HG03442 (cell line): ENCODE measurements around the gene AGBL3.

Source experiments
- ATAC-seq: cut with Tn5 transposase; IDR thresholded peaks from one replicate; pipeline ENCODE4 v1.9.1; 2021; ENCODE audit warnings: mild to moderate bottlenecking, moderate library complexity; ENCODE audit not compliant: unreplicated experiment

The AGBL3 gene

DNA sequence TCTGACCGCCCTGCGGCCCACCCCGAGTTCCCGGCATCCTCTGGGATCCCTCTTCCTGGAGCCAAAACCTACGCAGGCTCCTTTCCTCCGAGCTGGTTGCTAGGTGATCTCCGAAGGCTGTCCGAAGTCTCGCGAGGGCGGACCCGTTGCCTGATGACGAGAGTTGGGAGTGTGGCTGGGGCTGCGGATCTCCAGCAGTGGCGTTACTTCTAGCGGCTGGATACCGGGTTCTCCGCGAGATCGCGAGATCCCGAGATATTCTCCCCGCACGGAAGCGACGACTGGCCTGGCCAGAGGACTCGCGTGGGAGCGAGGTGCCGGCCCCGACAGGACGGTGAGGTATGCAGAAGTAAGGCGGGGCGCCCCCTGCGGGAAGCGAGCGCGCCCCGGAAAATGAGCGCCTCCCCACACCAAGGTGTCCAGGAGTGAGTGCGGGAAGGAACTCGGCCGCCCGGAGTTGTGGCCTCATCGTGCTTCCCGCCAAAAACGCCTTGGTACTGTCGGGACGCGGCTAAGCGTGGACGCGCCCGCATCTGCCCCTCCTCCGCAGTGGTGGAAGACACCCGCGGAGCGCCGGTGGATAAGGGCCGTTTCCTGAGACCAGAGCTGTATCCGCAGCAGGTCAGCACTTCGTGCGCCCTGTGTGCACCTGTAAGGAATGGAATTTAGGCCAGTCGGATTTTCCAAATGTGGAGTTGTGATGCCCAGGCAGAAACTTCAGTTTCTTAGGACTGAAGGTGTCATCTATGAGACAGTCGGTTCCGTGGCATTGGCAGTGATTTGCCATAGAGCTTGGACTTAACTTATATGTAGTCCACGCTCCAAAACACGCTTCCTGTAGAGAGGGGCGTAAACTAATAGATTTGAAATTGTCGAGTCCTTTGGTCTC is at the start of gene AGBL3:
Gene AGBL3 (plus strand): TSS at position 146 of the 889 bp plus-strand sequence. CDS start 1,426 bp downstream, outside the sequence.
- ATAC-seq = peak; percentile 91

DNA sequence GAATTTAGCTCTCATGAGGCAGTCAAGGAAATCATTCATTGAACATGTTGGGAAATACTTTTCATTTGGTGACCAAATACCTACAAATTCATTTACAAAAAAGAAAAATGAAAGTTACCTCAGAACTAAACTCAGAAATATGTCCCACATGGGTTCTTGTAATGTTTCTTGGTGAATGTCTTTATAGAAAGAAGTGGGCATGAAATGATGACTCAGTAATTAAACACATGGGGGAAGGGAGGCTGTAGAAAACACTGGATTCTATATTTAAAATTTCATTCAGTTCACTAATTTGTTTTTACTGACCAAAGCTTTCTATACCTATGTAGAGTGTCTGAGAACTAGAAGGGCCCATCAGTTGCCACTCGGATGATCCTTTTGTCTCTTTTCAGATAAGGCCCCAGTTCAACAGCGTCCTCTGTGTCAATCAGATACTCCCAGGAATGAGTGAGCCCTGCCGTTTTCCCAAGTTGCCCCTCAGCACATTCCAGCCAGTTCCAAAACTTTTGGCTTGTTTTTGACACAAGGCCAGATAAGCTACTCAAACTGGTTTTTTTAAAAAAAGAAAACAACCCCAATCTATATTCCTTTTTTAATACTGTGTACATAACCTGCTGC is 49.3 kb upstream of the AGBL3 start:
- ATAC-seq = no peak

DNA sequence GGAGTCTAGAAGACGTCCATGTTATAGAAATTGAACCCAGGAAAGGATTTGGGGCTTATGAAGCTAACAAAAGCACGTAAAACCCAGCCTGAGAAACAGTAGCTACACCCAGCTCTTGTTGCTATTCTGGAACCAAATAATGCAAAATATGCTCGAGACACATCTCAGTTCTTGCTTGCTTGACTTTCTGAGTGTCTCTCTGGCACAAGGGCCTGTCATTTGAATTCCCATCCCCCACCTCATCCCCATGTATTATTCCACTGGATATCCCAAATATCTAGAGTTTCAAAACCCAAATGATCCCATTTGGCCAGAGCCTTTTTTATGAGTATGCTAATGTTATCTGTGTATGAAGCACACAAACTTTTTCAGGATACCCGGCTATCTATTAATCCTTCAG is 48.2 kb upstream of the AGBL3 start:
- ATAC-seq = no peak

DNA sequence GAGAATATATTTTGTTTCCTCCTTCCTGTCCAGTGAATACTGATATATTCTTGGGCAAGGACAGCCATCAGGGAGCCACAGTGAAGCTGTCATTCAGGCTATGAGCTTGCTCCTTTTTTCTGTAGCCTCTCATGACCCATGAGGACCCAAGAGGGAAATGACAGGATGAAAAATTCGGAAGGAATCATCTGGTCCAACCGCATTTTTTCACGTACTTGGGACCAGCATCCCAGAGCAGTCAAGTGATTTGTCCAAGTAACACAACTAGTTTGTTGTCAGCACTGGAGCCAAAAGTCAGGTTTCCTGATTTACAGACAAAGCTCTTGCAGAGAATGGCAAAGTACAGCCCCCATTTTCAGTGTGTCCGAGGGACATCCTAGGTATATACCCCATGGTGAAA is 47.2 kb upstream of the AGBL3 start:
- ATAC-seq = no peak

DNA sequence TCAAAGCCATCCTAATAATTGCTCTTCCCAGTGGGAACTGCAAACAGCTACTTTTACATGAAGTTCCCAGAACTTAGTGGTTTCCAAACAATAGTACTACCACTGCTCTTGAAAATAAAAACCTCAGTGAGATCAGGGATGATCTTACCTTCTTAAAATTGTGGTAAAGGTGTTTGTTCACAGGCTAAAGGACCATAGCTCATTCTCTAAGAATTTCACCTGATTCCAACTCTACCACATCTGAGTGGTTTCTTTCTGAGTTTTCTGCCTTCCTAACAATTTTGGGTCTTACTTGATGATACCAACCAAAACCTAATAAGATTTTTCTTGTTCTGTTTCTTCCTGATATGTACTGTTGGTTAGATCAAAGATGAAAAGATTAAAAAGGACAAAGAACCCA is 45.6 kb upstream of the AGBL3 start:
- no peak for ATAC-seq

DNA sequence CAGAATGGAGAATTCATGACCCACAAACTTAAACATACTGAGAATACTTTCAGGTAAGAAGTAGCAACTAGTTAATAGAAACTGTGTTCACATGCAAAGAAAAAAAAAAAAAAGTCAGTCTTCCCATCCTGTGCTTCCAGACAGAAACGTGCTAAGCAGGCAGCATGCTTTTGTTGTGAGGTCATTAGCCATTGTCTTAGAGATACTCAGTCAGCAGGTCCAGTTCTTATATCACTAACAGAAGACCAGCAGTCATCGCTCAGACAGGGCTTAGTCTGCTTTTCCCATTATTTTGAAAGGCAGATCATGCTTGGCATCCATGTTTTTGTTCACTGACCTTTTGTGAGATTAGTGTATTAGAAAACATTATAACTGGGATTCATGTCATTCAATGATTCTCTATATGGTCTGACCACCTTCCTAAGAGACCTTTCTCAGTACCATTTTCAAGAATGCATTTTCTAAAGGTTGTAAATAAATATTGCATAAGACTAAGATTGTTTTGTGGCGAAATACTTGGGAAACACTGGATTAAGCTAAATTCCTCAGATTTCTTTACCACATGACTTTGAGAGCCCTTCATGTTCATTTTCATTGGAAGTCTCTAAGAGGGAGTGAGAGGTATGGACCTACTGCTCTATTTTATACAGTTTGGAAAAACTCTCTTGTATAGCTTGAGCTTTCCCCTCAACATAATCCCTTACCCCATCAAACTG is 45.0 kb upstream of the AGBL3 start:
- ATAC-seq = no peak

DNA sequence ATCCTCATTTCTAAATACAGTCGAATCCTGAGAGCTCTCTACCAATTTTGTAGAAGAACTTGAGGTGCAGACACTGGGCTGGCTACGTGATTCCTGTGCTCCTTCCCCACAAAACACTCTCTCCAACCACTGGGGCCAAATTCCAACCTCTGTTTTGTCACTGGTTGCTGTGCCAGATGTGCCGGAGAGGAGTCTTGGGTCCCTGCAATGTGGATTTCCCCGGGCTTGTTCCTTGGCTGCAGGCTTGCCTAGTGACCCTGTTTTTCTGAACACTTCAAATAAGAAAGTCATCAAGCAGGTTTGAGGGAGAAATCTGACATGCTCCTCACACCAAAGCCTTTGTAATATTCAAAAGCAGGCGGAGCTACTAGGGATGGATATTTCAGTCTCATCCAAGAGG is 44.4 kb upstream of the AGBL3 start:
- no peak for ATAC-seq

DNA sequence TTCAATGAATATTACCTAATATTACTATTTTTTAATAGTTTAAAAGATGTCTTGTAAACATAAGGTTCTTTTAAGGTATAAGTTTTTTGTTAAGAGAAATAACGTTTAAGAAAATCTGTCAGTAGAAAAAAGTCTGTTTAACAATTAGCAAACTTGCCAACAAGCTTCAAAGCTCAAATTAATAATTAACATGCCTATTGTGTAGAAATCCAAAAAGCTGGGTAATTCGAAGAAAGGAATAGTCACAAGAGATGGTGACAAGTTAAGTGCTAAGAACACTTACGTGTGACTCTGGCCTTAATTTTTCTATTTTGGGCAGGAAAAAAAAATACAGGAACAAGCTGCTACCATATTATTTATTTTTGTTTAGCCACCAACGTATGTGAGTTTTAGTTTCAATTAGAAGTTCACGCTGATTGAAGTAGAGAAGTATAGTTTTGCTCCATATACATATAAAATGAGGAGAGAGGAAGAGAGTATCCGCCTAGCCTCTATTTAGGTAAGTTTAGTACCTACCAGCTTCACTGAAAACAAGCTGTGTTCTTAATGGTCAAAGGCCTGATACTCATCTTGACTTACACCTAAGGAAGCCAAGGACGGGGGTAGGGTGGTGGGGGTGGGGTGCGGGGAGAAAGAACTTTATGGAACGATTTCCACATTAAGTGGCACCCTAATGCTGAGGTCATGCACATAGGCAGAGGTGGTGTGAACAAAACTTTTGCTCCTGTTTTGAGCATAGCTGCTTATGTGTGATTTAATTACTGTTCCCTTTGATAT is 43.4 kb upstream of the AGBL3 start:
- ATAC-seq = no peak

DNA sequence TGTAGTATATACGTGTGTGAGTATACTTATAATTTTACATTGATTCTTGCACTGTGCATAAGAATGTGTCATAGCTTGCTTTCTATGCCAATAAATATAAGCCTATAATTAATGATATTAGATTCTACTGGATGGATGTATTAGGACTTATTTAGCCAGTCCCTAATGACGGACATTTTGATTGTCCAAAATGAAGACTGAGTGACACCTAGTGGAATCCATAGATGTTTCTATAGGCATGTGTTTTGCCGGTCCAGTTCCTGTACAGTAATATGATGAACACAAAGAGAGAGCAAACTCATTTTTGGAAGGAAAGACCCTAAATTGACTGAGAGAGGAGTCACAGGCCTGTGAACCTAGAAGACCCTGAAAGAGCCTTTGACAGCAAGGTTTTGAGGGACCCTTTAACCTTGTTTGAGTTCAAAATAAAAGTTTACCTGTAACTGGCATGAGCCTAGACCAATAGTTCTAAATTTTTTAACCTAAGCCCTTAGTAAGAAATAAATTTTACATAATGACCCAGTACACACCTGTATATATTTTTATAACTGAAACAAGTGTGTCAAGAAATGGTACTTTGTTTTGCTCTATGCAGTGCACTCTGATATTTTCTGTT is 42.4 kb upstream of the AGBL3 start:
- peak; percentile 80 for ATAC-seq

DNA sequence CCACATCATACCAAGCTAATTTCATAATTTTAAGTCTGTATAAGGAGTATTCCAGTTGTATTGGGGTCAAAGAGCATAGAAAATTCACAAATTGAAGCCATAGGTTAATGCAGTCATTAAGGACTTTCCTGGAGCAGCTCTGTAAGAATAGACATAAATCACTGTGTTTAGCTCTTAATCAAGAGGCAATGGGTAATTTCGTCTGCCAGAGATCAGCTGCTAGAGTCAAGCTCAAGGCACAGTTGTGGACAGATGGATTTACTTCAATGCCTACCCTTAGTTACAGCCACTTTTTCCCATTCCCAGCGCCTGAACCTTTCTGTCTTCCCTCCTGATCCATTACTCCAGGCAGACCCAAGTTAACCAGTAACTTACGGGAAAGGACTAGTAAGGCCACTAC is 40.6 kb upstream of the AGBL3 start:
- no peak for ATAC-seq

DNA sequence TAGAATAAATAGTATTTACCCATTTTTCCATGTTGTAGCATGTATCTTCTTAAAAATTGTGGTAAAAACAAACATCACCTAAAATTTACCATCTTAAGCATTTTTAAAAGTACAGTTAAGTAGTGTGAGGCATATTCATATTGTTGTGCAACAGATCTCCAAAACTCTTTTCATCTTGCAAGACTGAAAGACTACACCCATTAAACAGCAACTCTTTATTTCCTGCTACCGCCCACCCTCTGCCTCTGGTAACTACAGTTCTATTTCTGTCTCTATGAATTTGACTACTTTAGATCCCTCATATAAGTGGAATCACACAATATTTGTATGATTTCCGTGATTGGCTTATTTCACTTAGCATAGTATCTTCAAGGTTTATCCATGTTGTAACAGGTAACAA is 40.0 kb upstream of the AGBL3 start:
- ATAC-seq = no peak

DNA sequence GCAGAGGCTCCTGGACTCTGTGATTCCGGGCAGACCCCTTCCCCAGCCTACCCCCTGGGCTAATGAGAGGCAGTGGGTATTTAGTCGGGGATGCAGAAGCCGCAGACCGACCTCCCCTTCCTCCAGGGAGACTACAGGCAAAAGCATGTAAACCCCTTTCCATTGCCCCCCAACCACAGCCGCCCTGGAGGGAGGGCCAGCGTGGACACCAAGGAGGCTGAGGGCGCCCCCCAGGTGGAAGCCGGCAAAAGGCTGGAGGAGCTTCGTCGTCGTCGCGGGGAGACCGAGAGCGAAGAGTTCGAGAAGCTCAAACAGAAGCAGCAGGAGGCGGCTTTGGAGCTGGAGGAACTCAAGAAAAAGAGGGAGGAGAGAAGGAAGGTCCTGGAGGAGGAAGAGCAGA is 39.0 kb upstream of the AGBL3 start:
- no peak for ATAC-seq

DNA sequence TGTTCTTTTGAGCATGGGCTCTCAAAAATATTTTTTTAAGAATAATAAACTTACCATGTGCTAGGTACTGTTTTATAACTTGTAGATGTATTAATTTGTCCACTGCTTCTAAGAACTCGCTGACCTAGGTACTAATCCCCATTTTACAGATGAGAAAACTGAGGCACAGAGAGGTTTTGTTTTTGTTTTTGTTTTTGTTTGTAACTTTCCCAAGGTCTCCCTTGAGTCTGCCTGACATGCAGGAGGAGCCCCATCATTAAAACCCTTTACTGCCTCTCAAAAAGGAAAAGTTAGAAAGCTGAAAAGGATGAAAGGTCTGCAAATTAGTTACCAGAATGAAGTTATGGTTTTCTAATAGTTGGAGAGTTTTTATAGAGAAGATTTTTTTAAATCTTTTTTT is 38.5 kb upstream of the AGBL3 start:
- no peak for ATAC-seq

DNA sequence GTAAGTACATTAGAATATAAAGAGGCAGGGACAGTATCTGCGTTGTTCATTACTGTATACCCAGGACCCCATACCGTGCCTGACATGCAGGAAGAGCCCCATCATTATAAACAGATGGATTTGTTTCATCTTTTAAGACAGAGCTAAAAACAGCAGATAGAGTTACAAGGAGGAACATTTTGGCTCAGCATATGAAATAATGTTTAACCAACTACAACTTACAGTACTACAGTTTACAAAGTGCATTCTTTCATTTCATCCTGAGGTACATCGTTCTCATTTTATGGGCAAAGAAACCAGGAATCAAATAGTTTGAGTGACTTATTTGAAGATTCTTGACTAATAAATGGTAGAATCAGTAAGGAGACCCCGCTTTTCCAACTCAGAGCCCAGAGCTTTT is 38.1 kb upstream of the AGBL3 start:
- ATAC-seq = no peak

DNA sequence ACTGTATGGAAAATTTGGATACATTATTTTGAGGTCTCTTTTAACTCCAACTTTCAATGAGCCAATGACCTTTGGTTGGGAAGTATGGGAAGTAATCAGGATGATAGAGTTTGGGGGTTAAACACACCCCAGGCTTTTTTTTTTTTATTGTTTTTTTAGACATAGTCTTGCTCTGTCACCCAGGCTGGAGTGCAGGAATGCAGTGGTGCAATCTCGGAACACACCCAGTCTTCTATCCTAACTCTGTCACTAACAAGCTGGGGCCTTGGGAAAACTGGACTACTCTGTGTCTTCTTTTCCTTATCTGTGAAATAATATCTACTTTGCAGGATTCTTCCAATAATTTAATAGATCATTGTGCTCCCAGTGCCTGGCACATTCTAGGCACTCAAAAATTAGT is 37.6 kb upstream of the AGBL3 start:
- no peak for ATAC-seq

DNA sequence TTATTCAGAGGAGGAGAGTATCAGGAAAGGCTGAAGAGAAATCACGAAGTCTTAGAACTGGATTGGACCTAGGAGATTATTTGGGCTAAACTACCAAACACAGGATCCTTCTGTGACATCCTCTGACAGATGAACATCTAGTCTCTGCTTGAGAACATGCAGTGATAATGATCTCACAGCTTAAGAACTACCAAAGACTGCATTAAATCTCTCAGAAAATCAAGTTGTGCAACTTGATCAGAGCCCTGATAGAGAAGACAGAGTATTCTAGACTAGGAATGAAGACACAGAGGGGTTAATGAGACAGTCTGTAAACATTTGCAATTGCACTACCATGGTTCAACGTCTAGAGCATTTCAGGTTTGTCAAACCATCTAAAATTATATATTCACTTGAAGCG is 37.1 kb upstream of the AGBL3 start:
- ATAC-seq = no peak

DNA sequence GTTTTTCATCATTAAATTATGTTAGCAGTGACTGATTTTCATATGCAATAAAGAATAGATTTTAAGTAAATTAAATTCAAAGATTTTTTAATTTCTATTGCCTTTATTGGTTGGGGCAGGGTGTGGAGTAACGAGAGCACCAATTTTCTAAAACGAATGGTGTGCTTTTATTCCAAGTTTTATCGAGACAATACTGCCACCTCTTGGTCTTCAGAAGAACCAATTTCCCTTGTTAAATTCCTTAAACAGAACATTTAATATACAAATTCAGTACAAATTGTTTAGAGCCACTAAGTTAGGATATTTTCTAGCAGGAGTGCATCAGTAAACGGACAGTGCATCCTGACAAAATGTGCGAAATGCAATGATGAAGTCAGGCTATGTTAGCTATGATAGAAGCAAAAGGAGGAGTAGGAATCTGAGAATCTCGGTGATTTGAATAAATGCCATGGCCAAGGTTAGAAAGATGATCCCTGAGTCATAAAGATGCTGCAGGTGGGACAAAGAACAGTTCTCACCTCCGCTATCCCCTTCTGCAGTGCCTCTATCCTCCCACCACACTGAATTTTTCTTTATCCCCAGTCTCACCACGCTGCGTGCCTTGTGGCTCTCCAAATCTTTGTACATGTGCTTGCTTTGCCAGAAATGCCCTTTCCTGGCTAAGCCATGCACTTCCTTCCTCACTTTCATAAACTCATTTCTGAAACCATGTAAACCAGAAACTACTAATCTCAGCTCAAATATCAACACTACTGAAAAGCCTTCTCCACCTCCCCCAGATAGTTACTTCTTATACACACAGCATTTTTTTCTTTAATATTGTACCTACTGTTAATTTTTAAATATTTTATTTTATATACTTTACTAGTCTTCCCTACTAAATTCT is 31.9 kb upstream of the AGBL3 start:
- ATAC-seq = no peak

DNA sequence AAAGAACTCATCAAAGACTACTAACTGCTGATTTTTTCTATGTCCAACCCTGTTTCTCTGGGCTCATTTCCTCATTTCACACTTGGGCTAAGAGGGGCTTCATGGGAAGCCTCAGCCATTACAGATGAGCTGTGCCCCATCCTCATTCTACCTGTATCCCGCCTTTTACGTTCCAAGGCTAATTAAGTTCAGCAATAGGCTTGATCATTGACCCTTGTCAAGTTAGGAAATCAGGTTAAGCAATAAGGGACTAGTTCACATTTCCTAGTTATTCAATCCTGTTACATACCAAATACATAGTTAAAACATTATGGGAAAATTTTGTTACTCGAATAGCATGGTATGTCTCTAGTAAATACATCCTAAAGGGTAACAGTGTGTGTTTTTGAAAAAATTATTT is 29.3 kb upstream of the AGBL3 start:
- ATAC-seq = no peak

DNA sequence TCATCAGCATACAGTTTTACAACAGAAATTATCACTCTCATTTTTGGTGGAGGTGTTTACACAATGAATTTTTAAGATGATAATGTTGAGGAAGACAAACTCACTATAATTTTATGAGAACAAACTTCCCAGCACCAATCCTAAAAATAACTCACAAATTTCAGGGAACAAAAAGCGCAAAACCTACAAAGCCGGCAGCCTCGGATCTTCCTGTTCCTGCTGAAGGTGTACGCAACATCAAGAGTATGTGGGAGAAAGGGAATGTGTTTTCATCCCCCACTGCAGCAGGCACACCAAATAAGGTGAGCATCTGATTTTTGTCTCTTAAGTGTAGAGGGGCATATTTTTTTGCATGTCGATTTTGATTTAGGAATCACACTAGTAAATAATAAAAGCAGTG is 26.5 kb upstream of the AGBL3 start:
- ATAC-seq = no peak
